T-helper 2 cell treated with Interferon-gamma antibody and Interleukin-4, amounts not matched to agents 5 μg/mL and 100 μg/mL, for 36 hours (primary cell): Measurements from ENCODE around the gene OR8B12.

ENCODE experiments used
- DNase-seq: peaks from one replicate; pipeline ENCODE4 v3.0.0; 2021; ENCODE audit warnings: low spot score
- H3K27ac Mint-ChIP-seq: one replicate; pipeline ENCODE4 v1.8.0; 2021; ENCODE audit warnings: mild to moderate bottlenecking, mixed read lengths
- H3K27me3 Mint-ChIP-seq: one replicate; pipeline ENCODE4 v1.8.0; 2021; ENCODE audit warnings: low read depth, mixed read lengths
- H3K36me3 Mint-ChIP-seq: one replicate; pipeline ENCODE4 v1.8.0; 2021; ENCODE audit warnings: low read depth, mixed read lengths
- H3K4me1 Mint-ChIP-seq: one replicate; pipeline ENCODE4 v1.8.0; 2021; ENCODE audit warnings: low read depth, mixed read lengths
- H3K4me3 Mint-ChIP-seq: one replicate; pipeline ENCODE4 v1.8.0; 2022; ENCODE audit warnings: mild to moderate bottlenecking, moderate library complexity, mixed read lengths
- H3K9me3 Mint-ChIP-seq: one replicate; pipeline ENCODE4 v1.8.0; 2021; ENCODE audit warnings: mixed read lengths

The OR8B12 gene

GRCh38 chr11:124510279-124510678 lies 33.2 kb downstream of the OR8B12 start:
- DNase-seq = no peak
- H3K4me1 Mint-ChIP-seq = no peaks in the 10 kb centered on the region
- H3K4me3 Mint-ChIP-seq = no peak overlapping the region
- no peaks in the 10 kb centered on the region for H3K36me3 Mint-ChIP-seq
- H3K27me3 Mint-ChIP-seq = peaks cover 3% of the 10 kb centered on the region
- no peaks in the 10 kb centered on the region for H3K9me3 Mint-ChIP-seq
- H3K27ac Mint-ChIP-seq = no peak overlapping the region

GRCh38 chr11:124499711-124500110 lies 43.7 kb downstream of the OR8B12 start:
- Mint-ChIP-seq H3K4me1 (no peaks in the 10 kb centered on the region), H3K27ac (no peak overlapping the region), H3K4me3 (no peak overlapping the region), H3K36me3 (no peaks in the 10 kb centered on the region), H3K9me3 (no peaks in the 10 kb centered on the region), H3K27me3 (peaks cover 2% of the 10 kb centered on the region)
- no peak for DNase-seq

GRCh38 chr11:124493016-124493655 lies 50.3 kb downstream of the OR8B12 start:
- H3K27me3 Mint-ChIP-seq = no peaks in the 10 kb centered on the region
- H3K36me3 Mint-ChIP-seq = no peaks in the 10 kb centered on the region
- no peak overlapping the region for H3K4me3 Mint-ChIP-seq
- DNase-seq = no peak
- no peaks in the 10 kb centered on the region for H3K9me3 Mint-ChIP-seq
- H3K4me1 Mint-ChIP-seq = no peaks in the 10 kb centered on the region
- H3K27ac Mint-ChIP-seq = no peak overlapping the region
